Heart left ventricle (tissue), 16 donors: Measurements from ENCODE around the gene TADA3. TPM values are rescaled to one million over a fixed set of nuclear protein-coding genes. Genes with fewer than 3 reads are reported as not detected.

Source experiments
- ATAC-seq, 4 donors: fragments of 200-7000 bp; cut with Tn5 transposase; one replicate each; pipeline ENCODE4 v1.9.1; 2020 to 2022; ENCODE audit warnings: moderate library complexity in 4 of 4, mild to moderate bottlenecking in 3 of 4, moderate number of reproducible peaks in 1 of 4
- DNase-seq, 5 donors: peaks; one replicate each; pipeline ENCODE4 v3.0.0-alpha.2; 2020
- H3K27ac ChIP-seq, 12 donors: fragments of 200-600 bp; sonication (generic) in 4 of 12; one replicate each; pipeline versions ENCODE4 v1.5.0 to v1.8.0; 2016 to 2022; ENCODE audit warnings: mild to moderate bottlenecking in 2 of 12
- H3K27me3 ChIP-seq, 9 donors: fragments of 200-600 bp; sonication (generic) in 2 of 9; one replicate each; pipeline versions ENCODE4 v1.5.1 to v1.8.0; 2016 to 2022; ENCODE audit warnings: mild to moderate bottlenecking in 3 of 9
- H3K36me3 ChIP-seq, 9 donors: fragments of 200-600 bp; sonication (generic) in 2 of 9; one replicate each; pipeline versions ENCODE4 v1.5.0 to v1.8.0; 2018 to 2022; ENCODE audit warnings: mild to moderate bottlenecking in 2 of 9
- H3K4me1 ChIP-seq, 12 donors: fragments of 200-600 bp; sonication (generic) in 4 of 12; one replicate each; pipeline versions ENCODE4 v1.5.0 to v1.8.0; 2016 to 2022; ENCODE audit warnings: mild to moderate bottlenecking in 3 of 12
- H3K4me3 ChIP-seq, 12 donors: fragments of 200-600 bp; sonication (generic) in 4 of 12; one replicate each; pipeline versions ENCODE4 v1.5.0 to v1.8.0; 2017 to 2022; ENCODE audit warnings: mild to moderate bottlenecking in 9 of 12, moderate library complexity in 4 of 12
- H3K9me3 ChIP-seq, 12 donors: fragments of 200-600 bp; sonication (generic) in 4 of 12; one replicate each; pipeline versions ENCODE4 v1.5.0 to v1.8.0; 2016 to 2022; ENCODE audit warnings: mild to moderate bottlenecking in 1 of 12
- CTCF ChIP-seq, 12 donors: fragments of 200-600 bp; sonication (generic) in 4 of 12; IDR thresholded peaks; one replicate each; pipeline versions ENCODE4 v1.5.0 to v1.8.0; 2018 to 2022; ENCODE audit warnings: antibody characterized with exemption in 12 of 12, mild to moderate bottlenecking in 5 of 12
- POLR2A ChIP-seq, 2 donors: fragments of 450-650 bp; IDR thresholded peaks; one replicate each; pipeline ENCODE4 v1.6.1; 2017; ENCODE audit warnings: antibody characterized with exemption in 2 of 2, mild to moderate bottlenecking in 2 of 2, moderate library complexity in 2 of 2
- WGBS, 4 donors: extraction: QIAGEN DNeasy Blood & Tissue Kit in 2 of 4; methylation state at CpG; one replicate each; pipeline versions ENCODE4 v1.1.5 to v1.1.7; 2013 to 2018; 5-methylcytosine and 5-hydroxymethylcytosine counted together
- intact Hi-C, 10 donors: fragments of 100-400 bp; cut with DNase I; formaldehyde crosslinking; loops; one replicate each; pipeline versions ENCODE4 v1.11.1 to v1.14.2; 2022
- polyA plus RNA-seq, 2 donors: library from polyadenylated mRNA; stranded (reverse); fragments of 200-250 nt; gene quantifications; one replicate each; pipeline ENCODE4 v1.2.3, GENCODE V29; 2013
- total RNA-seq, 9 donors: library from RNA; depleted of rRNA in 2 of 9; stranded (reverse); fragments of >200 nt in 2 of 9; fragmentation: NEBNext Ultra II Directional in 3 of 9; extraction: Animal tissue kit (Norgen Biotek cat#: 25700) in 3 of 9; gene quantifications; one replicate each; pipeline versions ENCODE4 v1.1.0 to v1.2.4, GENCODE V29; 2016 to 2023
- donor health status: ischemic (EF 13 %, LVEDD 7.1; RV severe dilation, severe dysfunction).
- donor health status: healthy with polysubstance abuse.
- donor health status: DM: no; HTN: yes; CAD: no.
- donor health status: DM: no; HTN: no; CAD: no.
- donor health status: ischemic (EF 25% LVEDD 6.9; RV normal size, moderate dysfunction).
- donor health status: ischemic (EF 25% LVEDD 5.7; RV mildly dilated, moderate dysfunction).
- donor health status: healthy.
- donor health status: DM: yes; HTN: yes; CAD: no.
- donor health status: ischemic (EF 35%, LVEDD 5.7; RV mildly dilated, moderate dysfunction).
- donor health status: nonischemic (EF 11% LVEDD 7.7; RV severe dilation, severe dysfunction).
- donor health status: DM: yes; HTN: yes; CAD: no.
- donor health status: PGD.
- donor health status: ischemic (EF 29% LVEDD 5.4; RV normal size, mild dysfunction).
- donor health status: nonischemic (EF 23%, LVEDD 6.1; RV moderate dilation, normal function).

Gene TADA3
- total and polyA plus RNA-seq, 11 donors, result 32.8 to 61.5 (median 45.9) TPM

GRCh38 chr3:9779721-9780457 lies 12.4 kb downstream of the TADA3 start:
- 74 to 79% (median 78%) methylated on average over 8 of the region's 8 CpGs for WGBS, 4 donors
- Histone ChIP-seq H3K27me3 (no peaks in the 10 kb centered on the region), H3K4me3 (no peak overlapping the region), H3K4me1 (peaks cover 0 to 61% (median 0%) of the 10 kb centered on the region in 12 donors), H3K27ac (peak overlapping the region in 4 of 12 donors; percentile 23 to 87 (median 30)), H3K9me3 (no peaks in the 10 kb centered on the region), H3K36me3 (peaks cover 0 to 55% (median 48%) of the 10 kb centered on the region in 9 donors)
- TF ChIP-seq CTCF (IDR thresholded peaks at IDR 0.05), result no peak
- intact Hi-C loops, result no loop called here
- ATAC-seq (peak; percentile 15 to 63 (median 47)), DNase-seq (peak in 1 of 5 donors; percentile 43)

GRCh38 chr3:9779075-9779593 lies 13.1 kb downstream of the TADA3 start:
- no peaks in the 10 kb centered on the region for H3K27me3 ChIP-seq
- no peak overlapping the region for H3K4me3 ChIP-seq
- ATAC-seq (peak in 1 of 4 donors; percentile 25), DNase-seq (no peak)
- 79 to 92% (median 83%) methylated on average over 4 to 6 of the region's 6 CpGs for WGBS, 4 donors
- H3K4me1 ChIP-seq, result peaks cover 0 to 61% (median 0%) of the 10 kb centered on the region in 12 donors
- no peaks in the 10 kb centered on the region for H3K9me3 ChIP-seq
- H3K27ac ChIP-seq, result peak overlapping the region in 1 of 12 donors; percentile 87
- no peak for TF ChIP-seq POLR2A (IDR thresholded peaks at IDR 0.05)
- no peak for TF ChIP-seq CTCF (IDR thresholded peaks at IDR 0.05)
- intact Hi-C loops, result no loop called here
- H3K36me3 ChIP-seq, result peaks cover 0 to 48% (median 43%) of the 10 kb centered on the region in 9 donors

- TF ChIP-seq CTCF (IDR thresholded peaks at IDR 0.05) (no peak), POLR2A (IDR thresholded peaks at IDR 0.05) (no peak)
- Histone ChIP-seq H3K27me3 (no peaks in the 10 kb centered on the region), H3K9me3 (no peaks in the 10 kb centered on the region), H3K36me3 (peaks cover 0 to 41% (median 36%) of the 10 kb centered on the region in 9 donors), H3K4me1 (peaks cover 0 to 61% (median 0%) of the 10 kb centered on the region in 12 donors), H3K27ac (peak overlapping the region in 1 of 12 donors; percentile 87), H3K4me3 (no peak overlapping the region)
- WGBS, 4 donors, result 72 to 86% (median 77%) methylated on average over 5 of the region's 5 CpGs
- DNase-seq (no peak), ATAC-seq (peak in 1 of 4 donors; percentile 59)
- intact Hi-C loops, result no loop called here
Observed at GRCh38 chr3:9778143-9779074, 13.9 kb downstream of the TADA3 start.

GRCh38 chr3:9777694-9778021 lies 14.6 kb downstream of the TADA3 start:
- WGBS, 4 donors, result 85 to 95% (median 91%) methylated on average over 1 of the region's 1 CpG
- TF ChIP-seq POLR2A (IDR thresholded peaks at IDR 0.05) (no peak), CTCF (IDR thresholded peaks at IDR 0.05) (no peak)

More at GRCh38 chr3:9777694-9778021, 14.6 kb downstream of the TADA3 start:
- H3K36me3 ChIP-seq, result peaks cover 0 to 33% (median 29%) of the 10 kb centered on the region in 9 donors
- ATAC-seq, result no peak
- no peak overlapping the region for H3K27ac ChIP-seq
- no peak for DNase-seq
- H3K4me1 ChIP-seq, result peaks cover 0 to 61% (median 0%) of the 10 kb centered on the region in 12 donors
- no peak overlapping the region for H3K4me3 ChIP-seq
- H3K9me3 ChIP-seq, result no peaks in the 10 kb centered on the region
- no peaks in the 10 kb centered on the region for H3K27me3 ChIP-seq
- intact Hi-C loops, result no loop called here
